ENCODE results near the gene PHLDA3. TPM values are rescaled to one million over a fixed set of nuclear protein-coding genes. Genes with fewer than 3 reads are reported as not detected.

PHLDA3 gene
- total RNA-seq, 1 donor from 2014 or later = 0.18 TPM

- H3K4me3 Mint-ChIP-seq = no peak overlapping the region
- peaks cover 4% of the 10 kb centered on the region for H3K9me3 Mint-ChIP-seq
- ChIA-PET POLR2A (no interaction called here), CTCF (interaction anchor here (0.8 kb wide), 1 partner anchor 37 kb away, joined by 3 read pairs; no protein-coding TSS in a partner anchor)
- no peak for TF ChIP-seq CTCF (IDR thresholded peaks at IDR 0.05)
- H3K27me3 Mint-ChIP-seq = peaks cover 19% of the 10 kb centered on the region
- no peaks in the 10 kb centered on the region for H3K36me3 Mint-ChIP-seq (ENCODE audit: low read depth)
- H3K4me1 Mint-ChIP-seq = peaks cover 5% of the 10 kb centered on the region
- intact Hi-C loops (cut with micrococcal nuclease) = loop anchor here (10.0 kb wide), 1 partner anchor 260 kb away; no protein-coding TSS in a partner anchor
- ATAC-seq (ENCODE audit: low read depth) (no peak), DNase-seq (no peak)
- no peak overlapping the region for H3K27ac Mint-ChIP-seq
Observed at GRCh38 chr1:201444792-201445191, 24.2 kb downstream of the PHLDA3 start.

GRCh38 chr1:201443747-201444146 is 25.2 kb downstream of the PHLDA3 start:
- H3K27ac Mint-ChIP-seq = no peak overlapping the region
- ChIA-PET CTCF (no interaction called here), POLR2A (no interaction called here)
- peaks cover 4% of the 10 kb centered on the region for H3K9me3 Mint-ChIP-seq
- no peaks in the 10 kb centered on the region for H3K36me3 Mint-ChIP-seq (ENCODE audit: low read depth)
- ATAC-seq (ENCODE audit: low read depth) (no peak), DNase-seq (no peak)
- TF ChIP-seq CTCF (IDR thresholded peaks at IDR 0.05) = no peak
- intact Hi-C loops (cut with micrococcal nuclease) = loop anchor here (10.0 kb wide), 1 partner anchor 261 kb away; no protein-coding TSS in a partner anchor
- no peak overlapping the region for H3K4me3 Mint-ChIP-seq
- H3K27me3 Mint-ChIP-seq = peaks cover 24% of the 10 kb centered on the region
- peaks cover 5% of the 10 kb centered on the region for H3K4me1 Mint-ChIP-seq

GRCh38 chr1:201436969-201437368 is 32.0 kb downstream of the PHLDA3 start:
- intact Hi-C loops (cut with micrococcal nuclease) = no loop called here
- Mint-ChIP-seq H3K27ac (no peak overlapping the region), H3K4me1 (peaks cover 5% of the 10 kb centered on the region), H3K27me3 (peaks cover 34% of the 10 kb centered on the region), H3K4me3 (no peak overlapping the region), H3K9me3 (peaks cover 2% of the 10 kb centered on the region), H3K36me3 (ENCODE audit: low read depth) (no peaks in the 10 kb centered on the region)
- no peak for ATAC-seq (ENCODE audit: low read depth)
- CTCF ChIA-PET = no interaction called here
- no peak for TF ChIP-seq CTCF (IDR thresholded peaks at IDR 0.05)
- POLR2A ChIA-PET = no interaction called here
- no peak for DNase-seq

- ATAC-seq (ENCODE audit: low read depth) (no peak), DNase-seq (no peak)
- Mint-ChIP-seq H3K27ac (no peak overlapping the region), H3K36me3 (ENCODE audit: low read depth) (no peaks in the 10 kb centered on the region), H3K4me1 (peaks cover 5% of the 10 kb centered on the region), H3K4me3 (no peak overlapping the region), H3K27me3 (peaks cover 31% of the 10 kb centered on the region), H3K9me3 (peaks cover 2% of the 10 kb centered on the region)
- TF ChIP-seq CTCF (IDR thresholded peaks at IDR 0.05) = no peak
- intact Hi-C loops (cut with micrococcal nuclease) = no loop called here
- POLR2A ChIA-PET = no interaction called here
- CTCF ChIA-PET = interaction anchor here (1.4 to 1.7 kb wide), 2 partner anchors 11 to 76 kb away, joined by 6 to 11 read pairs; no protein-coding TSS in a partner anchor
Observed at GRCh38 chr1:201436393-201436792, 32.6 kb downstream of the PHLDA3 start.

GRCh38 chr1:201434266-201434665 is 34.7 kb downstream of the PHLDA3 start:
- Mint-ChIP-seq H3K4me3 (no peak overlapping the region), H3K27ac (no peak overlapping the region), H3K9me3 (no peaks in the 10 kb centered on the region), H3K4me1 (peaks cover 5% of the 10 kb centered on the region), H3K27me3 (peaks cover 30% of the 10 kb centered on the region), H3K36me3 (ENCODE audit: low read depth) (no peaks in the 10 kb centered on the region)
- ChIA-PET POLR2A (no interaction called here), CTCF (no interaction called here)
- DNase-seq = no peak
- no peak for TF ChIP-seq CTCF (IDR thresholded peaks at IDR 0.05)
- no peak for ATAC-seq (ENCODE audit: low read depth)
- intact Hi-C loops (cut with micrococcal nuclease) = no loop called here

All from activated B cell treated with CpG ODN at 0.5 μM for 24 hours (primary cell).